GM10248 (cell line): ENCODE measurements around the gene REN.
A peak's percentile ranks its signal among the peaks of the same experiment; 100 is the strongest.

ENCODE experiments used
- CTCF ChIA-PET: fragments of 300-600 bp; sonication (Branson Sonifier 250); formaldehyde crosslinking; extraction: SDS; loops from one replicate; lab custom pipeline; 2021; ENCODE audit warnings: antibody characterized with exemption; lab: Yijun Ruan, JAX
- POLR2A ChIA-PET: fragments of 350-650 bp; sonication (Branson Sonifier 250); formaldehyde crosslinking; extraction: SDS; loops from one replicate; lab custom pipeline; 2020; ENCODE audit warnings: antibody characterized with exemption; lab: Yijun Ruan, JAX
- DNase-seq: peaks from one replicate; pipeline ENCODE4 v3.0.0; 2012; ENCODE audit errors: extremely low spot score
- CTCF ChIP-seq: IDR thresholded peaks from 2 replicates; pipeline ENCODE4 v1.5.1; 2012; ENCODE audit warnings: mild to moderate bottlenecking, low read depth; ENCODE audit errors: extremely low read depth, missing control alignments, control extremely low read depth

Gene REN

GRCh38 chr1:204172404-204173029 lies 6.4 kb upstream of the REN start:
- ChIA-PET CTCF (interaction anchor here (1.1 to 4.5 kb wide), 4 partner anchors 9 to 190 kb away, joined by 3 to 24 read pairs (median 6); no protein-coding TSS in a partner anchor), POLR2A (no interaction called here)
- TF ChIP-seq CTCF: no peak
- DNase-seq: no peak

- ChIA-PET POLR2A (no interaction called here), CTCF (interaction anchor here (2.3 to 4.5 kb wide), 2 partner anchors 9 to 191 kb away, joined by 7 to 24 read pairs; no protein-coding TSS in a partner anchor)
- no peak for TF ChIP-seq CTCF
- no peak for DNase-seq
Measured at GRCh38 chr1:204171751-204172178, 5.6 kb upstream of the REN start.

GRCh38 chr1:204170494-204171155 lies 4.5 kb upstream of the REN start:
- TF ChIP-seq CTCF: no peak
- POLR2A ChIA-PET: no interaction called here
- DNase-seq: no peak
- CTCF ChIA-PET: interaction anchor here (1.2 to 4.5 kb wide), 3 partner anchors 8 to 57 kb away, joined by 3 to 24 read pairs (median 5); no protein-coding TSS in a partner anchor

GRCh38 chr1:204169858-204170257 lies 3.7 kb upstream of the REN start:
- no peak for TF ChIP-seq CTCF
- CTCF ChIA-PET: interaction anchor here (0.9 to 10.8 kb wide), 6 partner anchors 10 to 577 kb away, joined by 3 to 110 read pairs (median 4); partner anchors contain the start of gene PLEKHA6
- no peak for DNase-seq

GRCh38 chr1:204167730-204168129 lies 1.6 kb upstream of the REN start:
- ChIA-PET CTCF (interaction anchor here (1.2 to 10.8 kb wide), 9 partner anchors 21 to 639 kb away, joined by 3 to 110 read pairs (median 5); partner anchors contain the start of gene PLEKHA6), POLR2A (no interaction called here)
- no peak for DNase-seq
- TF ChIP-seq CTCF: no peak

More at GRCh38 chr1:204169858-204170257, 3.7 kb upstream of the REN start:
- POLR2A ChIA-PET: no interaction called here

GRCh38 chr1:204162494-204163074 lies 3.6 kb downstream of the REN start:
- TF ChIP-seq CTCF: peak; percentile 98
- CTCF ChIA-PET: interaction anchor here (0.7 to 10.8 kb wide), 34 partner anchors 8 to 645 kb away, joined by 3 to 110 read pairs (median 5); partner anchors contain the start of genes ETNK2, GOLT1A and PLEKHA6
- peak; percentile 85 for DNase-seq
- POLR2A ChIA-PET: no interaction called here
